ENCODE data around the gene RARB. TPM values are rescaled to one million over a fixed set of nuclear protein-coding genes. Genes with fewer than 3 reads are reported as not detected.

Gene RARB
- total and polyA plus RNA-seq, 3 donors from 2014 or later = 0.63 to 1.5 (median 0.99) TPM

GRCh38 chr3:25433106-25433505 lies 5.0 kb downstream of the RARB start:
- Histone ChIP-seq H3K27me3 (no peaks in the 10 kb centered on the region), H3K4me3 (no peak overlapping the region), H3K27ac (no peak overlapping the region), H3K9me3 (no peaks in the 10 kb centered on the region), H3K36me3 (ENCODE audit: low read depth, missing control alignments) (no peaks in the 10 kb centered on the region), H3K4me1 (no peaks in the 10 kb centered on the region)
- intact Hi-C loops (cut with DNase I; ENCODE audit: low total_unique reads) = no loop called here
- 84 to 88% methylated on average over 2 of the region's 2 CpGs for WGBS, 2 donors
- no peak for DNase-seq
- TF ChIP-seq, protein P1, sequence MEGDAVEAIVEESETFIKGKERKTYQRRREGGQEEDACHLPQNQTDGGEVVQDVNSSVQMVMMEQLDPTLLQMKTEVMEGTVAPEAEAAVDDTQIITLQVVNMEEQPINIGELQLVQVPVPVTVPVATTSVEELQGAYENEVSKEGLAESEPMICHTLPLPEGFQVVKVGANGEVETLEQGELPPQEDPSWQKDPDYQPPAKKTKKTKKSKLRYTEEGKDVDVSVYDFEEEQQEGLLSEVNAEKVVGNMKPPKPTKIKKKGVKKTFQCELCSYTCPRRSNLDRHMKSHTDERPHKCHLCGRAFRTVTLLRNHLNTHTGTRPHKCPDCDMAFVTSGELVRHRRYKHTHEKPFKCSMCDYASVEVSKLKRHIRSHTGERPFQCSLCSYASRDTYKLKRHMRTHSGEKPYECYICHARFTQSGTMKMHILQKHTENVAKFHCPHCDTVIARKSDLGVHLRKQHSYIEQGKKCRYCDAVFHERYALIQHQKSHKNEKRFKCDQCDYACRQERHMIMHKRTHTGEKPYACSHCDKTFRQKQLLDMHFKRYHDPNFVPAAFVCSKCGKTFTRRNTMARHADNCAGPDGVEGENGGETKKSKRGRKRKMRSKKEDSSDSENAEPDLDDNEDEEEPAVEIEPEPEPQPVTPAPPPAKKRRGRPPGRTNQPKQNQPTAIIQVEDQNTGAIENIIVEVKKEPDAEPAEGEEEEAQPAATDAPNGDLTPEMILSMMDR (IDR thresholded peaks at IDR 0.05) = no peak
- TF ChIP-seq POLR2A (IDR thresholded peaks at IDR 0.05) = no peak

DNA sequence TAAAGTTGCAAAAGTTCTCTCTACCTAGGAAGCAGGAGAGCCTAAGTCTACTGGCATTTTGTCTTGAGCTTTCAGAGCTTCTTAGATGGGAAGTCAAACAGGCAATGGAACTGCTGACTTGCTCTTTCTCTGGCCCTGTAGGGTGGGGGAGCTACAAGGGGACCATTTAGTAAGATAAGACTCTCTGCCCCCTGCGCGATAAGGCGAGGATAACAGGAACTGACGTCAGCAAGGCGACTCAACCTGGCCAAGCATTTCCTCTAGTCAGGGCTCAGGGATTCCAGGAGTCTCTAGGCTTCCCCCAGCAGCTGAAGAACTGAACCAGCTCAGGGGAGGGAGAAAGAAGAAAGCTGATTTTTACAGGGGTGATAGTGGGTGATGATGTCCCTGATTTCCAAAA lies 5.8 kb downstream of the RARB start:
- intact Hi-C loops (cut with DNase I; ENCODE audit: low total_unique reads) = no loop called here
- DNase-seq = peak; percentile 37
- no peak for TF ChIP-seq POLR2A (IDR thresholded peaks at IDR 0.05)
- TF ChIP-seq, protein P1 (IDR thresholded peaks at IDR 0.05) = no peak
- H3K9me3 ChIP-seq = no peaks in the 10 kb centered on the region
- H3K27ac ChIP-seq = no peak overlapping the region
- WGBS, 2 donors = 60 to 61% methylated on average over 5 of the region's 5 CpGs
- no peaks in the 10 kb centered on the region for H3K36me3 ChIP-seq (ENCODE audit: low read depth, missing control alignments)
- H3K27me3 ChIP-seq = no peaks in the 10 kb centered on the region
- H3K4me3 ChIP-seq = no peak overlapping the region
- H3K4me1 ChIP-seq = no peaks in the 10 kb centered on the region

GRCh38 chr3:25437953-25438352 lies 9.9 kb downstream of the RARB start:
- WGBS, 2 donors = 79 to 81% methylated on average over 6 of the region's 6 CpGs
- intact Hi-C loops (cut with DNase I; ENCODE audit: low total_unique reads) = no loop called here
- H3K4me3 ChIP-seq = no peak overlapping the region
- DNase-seq = no peak
- no peak overlapping the region for H3K27ac ChIP-seq
- no peaks in the 10 kb centered on the region for H3K9me3 ChIP-seq
- H3K4me1 ChIP-seq = no peaks in the 10 kb centered on the region
- TF ChIP-seq, protein P1 (IDR thresholded peaks at IDR 0.05) = no peak
- TF ChIP-seq POLR2A (IDR thresholded peaks at IDR 0.05) = no peak
- H3K36me3 ChIP-seq (ENCODE audit: low read depth, missing control alignments) = no peaks in the 10 kb centered on the region
- H3K27me3 ChIP-seq = no peaks in the 10 kb centered on the region

- no peaks in the 10 kb centered on the region for H3K4me1 ChIP-seq
- H3K4me3 ChIP-seq = no peak overlapping the region
- no peak for TF ChIP-seq POLR2A (IDR thresholded peaks at IDR 0.05)
- TF ChIP-seq, protein P1 (IDR thresholded peaks at IDR 0.05) = no peak
- WGBS, 2 donors = 78 to 90% methylated on average over 6 of the region's 6 CpGs
- no peak overlapping the region for H3K27ac ChIP-seq
- DNase-seq = no peak
- no peaks in the 10 kb centered on the region for H3K9me3 ChIP-seq
- intact Hi-C loops (cut with DNase I; ENCODE audit: low total_unique reads) = no loop called here
- no peaks in the 10 kb centered on the region for H3K27me3 ChIP-seq
- H3K36me3 ChIP-seq (ENCODE audit: low read depth, missing control alignments) = no peaks in the 10 kb centered on the region
Measured at GRCh38 chr3:25438791-25439555, 10.9 kb downstream of the RARB start.
